H1 (cell line): ENCODE results near the gene BRSK2. TPM values are rescaled to one million over a fixed set of nuclear protein-coding genes. Genes with fewer than 3 reads are reported as not detected.

Experiments
- CTCF ChIA-PET: fragments of 300-600 bp; sonication (Branson Sonifier 250); formaldehyde crosslinking; loops from one replicate; lab custom pipeline; 2021; ENCODE audit not compliant: partially characterized antibody; lab: Charles Lee
- POLR2A ChIA-PET: fragments of 300-600 bp; sonication (Branson Sonifier 250); formaldehyde crosslinking; loops from one replicate; lab custom pipeline; 2021; ENCODE audit warnings: inconsistent platforms; ENCODE audit not compliant: partially characterized antibody; lab: Charles Lee
- DNase-seq, 2 experiments: peaks; one replicate each; pipeline versions ENCODE4 v3.0.0 to v3.0.0-alpha.2; 2010 to 2022; ENCODE audit warnings: low spot score in 2 of 2, low read depth in 1 of 2, mixed read lengths in 1 of 2
- FAIRE-seq: peaks from 2 replicates; lab custom pipeline; 2011; peaks lifted over from hg19 to GRCh38; lab: Jason Lieb, UNC
- H2AFZ ChIP-seq: 2 replicates; pipeline ENCODE4 v1.8.1; 2012; ENCODE audit warnings: low read length, inconsistent platforms
- H2AK5ac ChIP-seq: 2 replicates; pipeline ENCODE4 v1.6.1; 2013; ENCODE audit warnings: low read depth, low read length
- H2BK120ac ChIP-seq: replicated peaks from 2 replicates; pipeline ENCODE3; 2013; ENCODE audit warnings: low read depth, low read length, inconsistent platforms
- H2BK12ac ChIP-seq: 2 replicates; pipeline ENCODE4 v1.6.1; 2013; ENCODE audit warnings: low read depth, low read length
- H2BK15ac ChIP-seq: 2 replicates; pipeline ENCODE4 v1.6.1; 2013; ENCODE audit warnings: low read length
- H2BK20ac ChIP-seq: 2 replicates; pipeline ENCODE4 v1.6.1; 2013; ENCODE audit warnings: low read length
- H2BK5ac ChIP-seq: 2 replicates; pipeline ENCODE4 v1.6.1; 2013; ENCODE audit warnings: low read depth, low read length
- H3K14ac ChIP-seq: 2 replicates; pipeline ENCODE4 v1.6.1; 2013; ENCODE audit warnings: inconsistent platforms; ENCODE audit not compliant: insufficient read length
- H3K18ac ChIP-seq: 2 replicates; pipeline ENCODE4 v1.6.1; 2013; ENCODE audit warnings: low read length; ENCODE audit errors: extremely low read depth
- H3K23ac ChIP-seq: 2 replicates; pipeline ENCODE4 v1.6.1; 2013; ENCODE audit warnings: inconsistent platforms; ENCODE audit not compliant: insufficient read length
- H3K23me2 ChIP-seq: 2 replicates; pipeline ENCODE4 v1.6.1; 2013; ENCODE audit warnings: low read depth, low read length
- H3K27ac ChIP-seq: 2 replicates; pipeline ENCODE4 v1.6.1; 2011; ENCODE audit warnings: low read depth, low read length, inconsistent platforms
- H3K27me3 ChIP-seq, 4 experiments: replicated peaks in 1 of 4; 1 replicate in 1 of 4; 2 replicates in 3 of 4; pipeline versions ENCODE4 v1.6.1 to v1.8.1; 2011 to 2013; ENCODE audit warnings: low read length in 3 of 4, mild to moderate bottlenecking in 3 of 4, inconsistent platforms in 2 of 4, mixed read lengths in 2 of 4, moderate library complexity in 1 of 4; ENCODE audit not compliant: control insufficient read depth in 3 of 4, insufficient read depth in 3 of 4; ENCODE audit errors: extremely low read depth in 1 of 4
- H3K36me3 ChIP-seq, 4 experiments: 2 replicates each; pipeline versions ENCODE4 v1.6.1 to v1.8.1; 2011 to 2013; ENCODE audit warnings: mild to moderate bottlenecking in 4 of 4, low read length in 3 of 4, moderate library complexity in 2 of 4, control low read depth in 1 of 4, inconsistent platforms in 1 of 4; ENCODE audit not compliant: insufficient read depth in 4 of 4, control insufficient read depth in 2 of 4
- H3K4ac ChIP-seq: replicated peaks from 2 replicates; pipeline ENCODE3; 2013; ENCODE audit warnings: low read length, low read depth, mixed read lengths, inconsistent platforms; ENCODE audit not compliant: insufficient read length
- H3K4me1 ChIP-seq, 4 experiments: replicated peaks in 1 of 4; 1 replicate in 1 of 4; 2 replicates in 3 of 4; pipeline versions ENCODE4 v1.6.1 to v1.8.1; 2011 to 2013; ENCODE audit warnings: low read length in 3 of 4, inconsistent platforms in 2 of 4, mixed read lengths in 1 of 4; ENCODE audit not compliant: insufficient read depth in 4 of 4, control insufficient read depth in 3 of 4
- H3K4me2 ChIP-seq, 2 experiments: 2 replicates each; pipeline versions ENCODE4 v1.6.1 to v1.8.1; 2011 to 2013; ENCODE audit warnings: low read depth in 2 of 2, low read length in 2 of 2, control low read depth in 1 of 2, inconsistent platforms in 1 of 2, mild to moderate bottlenecking in 1 of 2; ENCODE audit not compliant: insufficient read depth in 1 of 2
- H3K4me3 ChIP-seq, 4 experiments: fragments of 200-600, 300-600 bp in 1 of 4; sonication (generic), shearing (Covaris generic), sonication (Bioruptor Twin) in 1 of 4; 2 replicates each; pipeline versions ENCODE4 v1.5.1 to v1.8.1; 2011 to 2016; ENCODE audit warnings: low read length in 4 of 4, low read depth in 3 of 4, control low read depth in 2 of 4, inconsistent platforms in 2 of 4, mild to moderate bottlenecking in 2 of 4, mixed read lengths in 1 of 4, moderate library complexity in 1 of 4; ENCODE audit not compliant: insufficient read depth in 2 of 4; ENCODE audit errors: extremely low read depth in 1 of 4
- H3K56ac ChIP-seq: replicated peaks from 2 replicates; pipeline ENCODE3; 2013; ENCODE audit warnings: low read depth, mild to moderate bottlenecking, mixed read lengths, low read length, inconsistent platforms; ENCODE audit not compliant: insufficient read length
- H3K79me1 ChIP-seq: 2 replicates; pipeline ENCODE4 v1.6.1; 2013; ENCODE audit warnings: low read depth, low read length, control low read depth
- H3K79me2 ChIP-seq, 2 experiments: 2 replicates each; pipeline versions ENCODE4 v1.6.1 to v1.8.1; 2012 to 2013; ENCODE audit warnings: low read length in 2 of 2, mild to moderate bottlenecking in 2 of 2, inconsistent platforms in 1 of 2; ENCODE audit not compliant: insufficient read depth in 2 of 2, control insufficient read depth in 1 of 2
- H3K9ac ChIP-seq, 4 experiments: replicated peaks in 1 of 4; 1 replicate in 1 of 4; 2 replicates in 3 of 4; pipeline versions ENCODE4 v1.6.1 to v1.8.1; 2011 to 2013; ENCODE audit warnings: low read depth in 3 of 4, low read length in 3 of 4, control low read depth in 2 of 4, mild to moderate bottlenecking in 2 of 4, moderate library complexity in 2 of 4, inconsistent platforms in 1 of 4; ENCODE audit errors: extremely low read depth in 1 of 4
- H3K9me3 ChIP-seq, 2 experiments: 2 replicates each; pipeline versions ENCODE4 v1.6.1 to v1.8.1; 2012 to 2013; ENCODE audit warnings: mild to moderate bottlenecking in 2 of 2, moderate library complexity in 2 of 2, control low read depth in 1 of 2, inconsistent platforms in 1 of 2, low read depth in 1 of 2, low read length in 1 of 2, mixed read lengths in 1 of 2; ENCODE audit not compliant: insufficient read depth in 2 of 2
- H4K20me1 ChIP-seq, 2 experiments: replicated peaks in 1 of 2; 2 replicates each; pipeline versions ENCODE3 to v1.8.1; 2011 to 2013; ENCODE audit warnings: inconsistent platforms in 2 of 2, low read length in 2 of 2, mild to moderate bottlenecking in 1 of 2; ENCODE audit not compliant: insufficient read depth in 2 of 2, control insufficient read depth in 1 of 2
- H4K5ac ChIP-seq: 2 replicates; pipeline ENCODE4 v1.6.1; 2013; ENCODE audit warnings: low read length, low read depth, mixed read lengths, inconsistent platforms; ENCODE audit not compliant: insufficient read length
- H4K8ac ChIP-seq: 2 replicates; pipeline ENCODE4 v1.8.0; 2013; ENCODE audit warnings: mild to moderate bottlenecking, moderate library complexity, low read length, inconsistent platforms; ENCODE audit not compliant: insufficient read depth; ENCODE audit errors: extremely low read depth
- H4K91ac ChIP-seq: replicated peaks from 2 replicates; pipeline ENCODE3; 2013; ENCODE audit warnings: low read length, mixed read lengths, inconsistent platforms; ENCODE audit not compliant: insufficient read length
- ATF2 ChIP-seq: IDR thresholded peaks from 2 replicates; pipeline ENCODE4 v1.6.1; 2012; ENCODE audit warnings: low read length, inconsistent platforms
- HDAC2 ChIP-seq, 2 experiments: fragments of 300-600 bp in 1 of 2; sonication (generic) in 1 of 2; IDR thresholded peaks; 2 replicates each; pipeline ENCODE4 v1.6.1; 2011 to 2012; ENCODE audit warnings: low read depth in 2 of 2, low read length in 2 of 2, mild to moderate bottlenecking in 2 of 2, moderate library complexity in 2 of 2, borderline replicate concordance in 1 of 2, inconsistent platforms in 1 of 2
- JUN ChIP-seq: IDR thresholded peaks from 2 replicates; pipeline ENCODE4 v1.6.1; 2011; ENCODE audit warnings: low read depth, mild to moderate bottlenecking, improper control_type of control experiment, low read length
- POU5F1 ChIP-seq: IDR thresholded peaks from 2 replicates; pipeline ENCODE4 v1.6.1; 2011; ENCODE audit warnings: low read depth, mild to moderate bottlenecking, low read length, moderate library complexity
- TAF1 ChIP-seq: IDR thresholded peaks from 2 replicates; pipeline ENCODE4 v1.6.1; 2011; ENCODE audit warnings: mild to moderate bottlenecking, low read depth, low read length
- WGBS, 2 experiments: shearing (Covaris generic) in 1 of 2; methylation state at CpG; one replicate each; pipeline versions ENCODE4 v1.1.6 to v1.1.7; 2013 to 2015; ENCODE audit warnings: low lambda C conversion rate in 2 of 2, mixed read lengths in 2 of 2, inconsistent platforms in 1 of 2, low coverage in 1 of 2, missing lambda C conversion rate in 1 of 2; ENCODE audit not compliant: insufficient replicate concordance in 2 of 2, insufficient coverage in 1 of 2, insufficient read length in 1 of 2; ENCODE audit errors: extremely low coverage in 1 of 2, missing lambda C conversion rate in 1 of 2; 5-methylcytosine and 5-hydroxymethylcytosine counted together
- polyA plus RNA-seq, 7 experiments: library from polyadenylated mRNA; depleted of rRNA in 3 of 7; stranded (reverse) in 5 of 7; unstranded in 2 of 7; fragments of >200 nt in 5 of 7; fragments of 200-250 nt in 2 of 7; gene quantifications; 1 replicate in 5 of 7; 2 replicates in 1 of 7; 4 replicates in 1 of 7; pipeline versions ENCODE4 v1.2.1 to v1.2.3, GENCODE V29; 2011 to 2013; ENCODE audit warnings: missing spikeins in 2 of 7, mixed read lengths in 2 of 7
- total RNA-seq: library from RNA; stranded (reverse); fragmentation: NEBNext Ultra II Directional; extraction: Animal tissue kit (Norgen Biotek cat#: 25700); gene quantifications from 2 replicates; pipeline ENCODE4 v1.2.1, GENCODE V29; 2021

The BRSK2 gene
- total and polyA plus RNA-seq, 2 of the 8 experiments (the other 6 are each of a cell fraction or from before 2014, with no cell fraction given) = 17.3 to 27.1 TPM

- Histone ChIP-seq H4K5ac (no peak overlapping the region), H3K4ac (no peak overlapping the region), H3K27ac (no peak overlapping the region), H2BK12ac (no peak overlapping the region), H3K79me1 (peaks cover 20% of the 10 kb centered on the region), H3K4me2 (no peak overlapping the region), H2BK15ac (no peak overlapping the region), H3K4me3 (no peak overlapping the region), H2BK120ac (no peak overlapping the region), H2BK5ac (no peak overlapping the region), H2BK20ac (no peak overlapping the region), H4K20me1 (peaks cover 4 to 30% of the 10 kb centered on the region in 2 experiments), H4K91ac (no peak overlapping the region), H3K27me3 (peaks cover 0 to 12% (median 7%) of the 10 kb centered on the region in 4 experiments; a peak in 4 of 7 replicates), H3K23ac (no peak overlapping the region), H4K8ac (no peak overlapping the region), H3K9me3 (no peaks in the 10 kb centered on the region), H3K23me2 (peaks cover 16% of the 10 kb centered on the region; the same call in 1 of the 2 replicates), H3K36me3 (no peaks in the 10 kb centered on the region), H3K14ac (no peak overlapping the region), H3K56ac (no peak overlapping the region), H2AFZ (no peak overlapping the region), H2AK5ac (no peak overlapping the region), H3K4me1 (peaks cover 0 to 15% (median 8%) of the 10 kb centered on the region in 4 experiments; a peak in 6 of 7 replicates), H3K9ac (no peak overlapping the region), H3K18ac (no peak overlapping the region), H3K79me2 (peaks cover 11 to 47% of the 10 kb centered on the region in 2 experiments; a peak in 3 of 4 replicates)
- 82% methylated on average over 18 of the region's 21 CpGs; no CpG with 5 or more reads in 1 of the 2 experiments for WGBS, 2 experiments
- TF ChIP-seq ATF2 (no peak), JUN (no peak), TAF1 (no peak), POU5F1 (no peak), HDAC2 (IDR thresholded peaks at IDR 0.05; ENCODE audit: borderline replicate concordance in 1 of 2, low read depth in 2 of 2, low read length in 2 of 2) (no peak)
- ChIA-PET POLR2A (interaction anchor here (1.2 to 1.5 kb wide), 2 partner anchors 42 to 130 kb away, joined by 3 to 5 read pairs; no protein-coding TSS in a partner anchor), CTCF (interaction anchor here (0.6 to 0.7 kb wide), 2 partner anchors 61 to 760 kb away, joined by 3 read pairs; no protein-coding TSS in a partner anchor)
- DNase-seq (no peak), FAIRE-seq (no peak)
Observed at GRCh38 chr11:1392561-1392960, 2.8 kb downstream of the BRSK2 start.
